Prostate gland (tissue), 2 donors: ENCODE data around the gene COLEC12.

Experiments used
- CTCF ChIP-seq, 4 experiments: fragments of 200-600 bp in 2 of 4; fragments of 450-650 bp in 2 of 4; sonication (generic) in 2 of 4; IDR thresholded peaks; 1 replicate in 3 of 4; 2 replicates in 1 of 4; pipeline ENCODE4 v1.5.1; 2016 to 2019; ENCODE audit warnings: antibody characterized with exemption in 4 of 4, mild to moderate bottlenecking in 2 of 4, moderate library complexity in 2 of 4
- POLR2A ChIP-seq: fragments of 450-650 bp; IDR thresholded peaks from one replicate; pipeline ENCODE4 v1.6.1; 2016; ENCODE audit warnings: antibody characterized with exemption, mild to moderate bottlenecking
- POLR2AphosphoS5 ChIP-seq: sonication (generic); formaldehyde crosslinking; IDR thresholded peaks from one replicate; pipeline ENCODE4 v1.6.1; 2017; ENCODE audit warnings: antibody characterized with exemption

DNA sequence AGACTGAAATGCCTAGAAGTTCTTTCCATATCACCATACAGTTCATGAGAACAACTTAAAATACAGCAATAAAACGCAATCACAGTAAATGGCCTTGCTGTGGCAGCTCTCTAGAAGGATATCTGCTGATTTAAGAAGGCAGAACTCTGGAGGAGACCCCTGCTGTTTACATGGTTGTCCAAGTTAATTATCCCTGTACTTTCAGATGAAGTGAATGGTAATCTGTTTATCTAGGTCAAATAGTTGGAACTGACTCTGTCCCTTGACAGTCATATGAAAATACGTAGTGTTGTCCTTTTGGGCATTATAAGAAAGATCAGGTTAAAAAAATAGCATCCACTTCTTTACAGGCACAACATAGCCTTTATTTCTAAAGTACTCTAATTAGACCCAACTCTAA lies 115.6 kb downstream of the COLEC12 start:
- no peak for TF ChIP-seq CTCF (IDR thresholded peaks at IDR 0.05)
- TF ChIP-seq POLR2A = no peak
- TF ChIP-seq POLR2AphosphoS5 = no peak
